22Rv1 (cell line): ENCODE data around the gene MRPL19.

Experiments used
- ZFX ChIP-seq: fragments of 450-650 bp; IDR thresholded peaks from 2 replicates; pipeline ENCODE4 v1.6.1; 2017; ENCODE audit warnings: antibody characterized with exemption, borderline replicate concordance
- TF ChIP-seq, protein P1 (sequence below): fragments of 450-650 bp; IDR thresholded peaks from 2 replicates; pipeline ENCODE4 v1.5.1; 2017; ENCODE audit warnings: mild to moderate bottlenecking

DNA sequence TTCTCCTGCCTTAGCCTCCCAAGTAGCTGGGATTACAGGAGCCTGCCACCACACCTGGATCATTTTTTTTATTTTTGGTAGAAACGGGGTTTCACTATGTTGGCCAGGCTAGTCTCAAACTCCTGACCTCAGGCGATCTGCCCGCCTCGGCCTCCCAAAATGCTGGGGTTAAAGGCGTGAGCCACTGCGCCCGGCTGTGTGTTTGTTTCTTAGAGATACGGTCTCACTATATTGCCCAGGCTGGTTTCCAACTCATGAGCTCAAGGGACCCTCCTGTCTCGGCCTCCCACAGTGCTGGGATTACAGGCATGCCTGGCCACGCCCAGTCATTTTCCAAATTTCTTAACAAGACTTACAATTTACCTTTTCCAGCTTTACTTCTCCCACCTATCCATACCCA, 940 bp upstream of the MRPL19 start:
- TF ChIP-seq, protein P1, sequence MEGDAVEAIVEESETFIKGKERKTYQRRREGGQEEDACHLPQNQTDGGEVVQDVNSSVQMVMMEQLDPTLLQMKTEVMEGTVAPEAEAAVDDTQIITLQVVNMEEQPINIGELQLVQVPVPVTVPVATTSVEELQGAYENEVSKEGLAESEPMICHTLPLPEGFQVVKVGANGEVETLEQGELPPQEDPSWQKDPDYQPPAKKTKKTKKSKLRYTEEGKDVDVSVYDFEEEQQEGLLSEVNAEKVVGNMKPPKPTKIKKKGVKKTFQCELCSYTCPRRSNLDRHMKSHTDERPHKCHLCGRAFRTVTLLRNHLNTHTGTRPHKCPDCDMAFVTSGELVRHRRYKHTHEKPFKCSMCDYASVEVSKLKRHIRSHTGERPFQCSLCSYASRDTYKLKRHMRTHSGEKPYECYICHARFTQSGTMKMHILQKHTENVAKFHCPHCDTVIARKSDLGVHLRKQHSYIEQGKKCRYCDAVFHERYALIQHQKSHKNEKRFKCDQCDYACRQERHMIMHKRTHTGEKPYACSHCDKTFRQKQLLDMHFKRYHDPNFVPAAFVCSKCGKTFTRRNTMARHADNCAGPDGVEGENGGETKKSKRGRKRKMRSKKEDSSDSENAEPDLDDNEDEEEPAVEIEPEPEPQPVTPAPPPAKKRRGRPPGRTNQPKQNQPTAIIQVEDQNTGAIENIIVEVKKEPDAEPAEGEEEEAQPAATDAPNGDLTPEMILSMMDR, result no peak
- TF ChIP-seq ZFX, result no peak
